GM21717 (cell line): ENCODE results near the gene INVS.
"Not testable (repeated sequence)": the region's sequence is repeated elsewhere in the genome, so short reads cannot be mapped to it uniquely, and the experiment has no call there.

ENCODE experiments used
- ATAC-seq: cut with Tn5 transposase; IDR thresholded peaks from one replicate; pipeline ENCODE4 v1.9.1; 2021; ENCODE audit warnings: mild to moderate bottlenecking, moderate library complexity; ENCODE audit not compliant: unreplicated experiment

INVS gene

DNA sequence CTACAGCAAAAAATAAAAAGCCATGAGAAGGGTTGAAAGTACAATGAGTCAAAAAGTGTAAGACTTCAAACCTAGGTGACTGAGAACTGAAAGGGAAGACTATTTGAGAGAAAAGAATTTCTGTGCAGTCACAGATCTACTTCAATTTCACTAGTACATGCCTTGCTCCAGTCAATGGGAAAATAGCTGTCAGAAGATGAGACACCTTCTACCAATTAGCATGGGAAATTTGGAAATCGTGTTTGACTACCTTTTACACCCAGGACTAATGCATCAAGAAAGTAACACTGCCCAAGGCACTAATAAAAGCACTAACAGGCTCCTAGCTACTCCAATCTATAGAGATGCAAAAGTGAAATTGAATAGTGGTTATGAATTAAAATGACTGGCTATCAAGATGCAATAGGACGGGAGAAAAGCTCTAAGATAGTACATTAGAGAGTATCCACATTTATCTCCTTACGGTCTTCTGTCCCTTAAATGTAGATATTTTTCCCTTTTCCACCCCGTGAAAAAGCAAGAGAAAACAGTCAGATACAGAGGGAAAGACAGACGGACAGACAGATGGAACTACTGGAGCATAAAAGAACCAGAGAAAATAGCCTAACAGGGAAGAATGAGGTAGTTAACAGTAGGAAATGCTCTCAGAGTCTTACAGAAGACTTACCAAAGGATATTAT is 15.5 kb upstream of the INVS start:
- ATAC-seq = peak; percentile 59

DNA sequence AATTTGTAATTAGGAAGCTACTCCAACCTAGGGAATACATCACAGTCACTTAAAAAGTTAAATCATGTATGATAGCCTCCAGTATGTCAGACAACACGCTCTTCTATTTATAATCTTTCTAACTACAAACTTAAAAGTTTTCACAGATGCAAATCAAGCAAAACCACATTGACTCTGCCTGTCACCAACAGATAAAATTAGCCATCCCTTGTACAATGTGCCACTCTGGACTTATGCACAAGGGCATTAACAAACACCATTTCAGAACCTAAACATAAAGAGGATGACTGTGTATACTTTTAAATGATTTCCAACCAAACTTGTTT is 15.0 kb upstream of the INVS start:
- peak; percentile 46 for ATAC-seq

DNA sequence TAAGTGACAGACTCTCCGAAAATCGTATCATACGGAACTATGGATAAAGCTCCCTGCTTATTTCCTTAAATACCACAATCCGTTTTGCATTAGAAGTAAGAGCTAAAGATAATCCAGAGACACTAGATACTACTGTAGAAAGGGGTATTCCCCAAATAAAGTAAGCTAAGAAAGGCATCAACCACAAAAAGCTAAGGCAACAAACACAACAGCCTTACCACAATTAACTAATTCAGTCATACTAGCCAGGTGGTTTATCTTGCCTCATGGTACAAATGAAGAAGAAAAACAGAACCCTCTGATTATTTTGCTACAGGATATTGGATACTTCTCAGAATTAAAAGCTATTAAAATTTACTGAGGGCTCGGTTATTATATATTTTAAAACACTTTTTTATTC is 14.3 kb upstream of the INVS start:
- ATAC-seq = peak; percentile 70

DNA sequence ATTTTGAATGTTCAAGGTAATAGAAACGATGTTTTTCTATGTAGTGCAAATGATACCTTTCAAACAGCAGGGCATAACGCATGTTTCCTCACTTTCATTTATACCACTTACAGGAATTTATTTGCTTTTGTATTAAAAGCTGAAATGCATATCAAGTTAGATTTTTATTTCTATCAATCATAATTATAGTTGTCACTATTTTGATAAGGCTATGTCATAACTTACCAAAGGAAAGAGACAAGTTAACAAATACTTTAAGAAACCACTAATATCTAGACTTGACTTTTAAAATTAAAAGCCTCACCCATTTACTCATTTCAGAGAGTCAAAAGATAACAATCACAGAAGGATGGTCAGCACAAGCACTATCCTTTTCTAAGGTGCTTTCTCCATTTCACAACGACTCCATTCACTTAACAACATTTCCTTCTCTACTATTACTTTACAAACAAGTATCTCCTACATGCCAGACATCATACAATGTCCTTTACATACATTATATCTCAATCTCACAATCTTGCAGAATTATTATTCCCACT is 12.9 kb upstream of the INVS start:
- ATAC-seq = no peak

DNA sequence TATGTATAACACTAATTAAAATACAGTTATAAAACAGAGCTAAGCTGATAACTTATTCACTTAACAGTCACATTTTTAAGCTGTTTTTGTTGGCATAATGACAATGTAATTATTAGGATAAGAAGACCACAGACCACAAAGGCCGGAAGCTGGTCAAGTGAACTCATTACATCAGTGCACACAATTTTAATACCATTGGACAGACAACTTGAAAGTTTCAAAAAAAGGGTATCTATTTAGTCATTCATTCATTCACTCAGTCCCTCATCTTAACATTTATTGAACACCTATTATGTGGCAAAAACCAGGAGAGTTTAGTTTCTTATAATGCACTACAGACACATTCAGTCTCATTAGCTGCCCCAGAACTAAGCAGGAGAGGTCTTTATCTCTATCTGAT is 11.8 kb upstream of the INVS start:
- no peak for ATAC-seq

DNA sequence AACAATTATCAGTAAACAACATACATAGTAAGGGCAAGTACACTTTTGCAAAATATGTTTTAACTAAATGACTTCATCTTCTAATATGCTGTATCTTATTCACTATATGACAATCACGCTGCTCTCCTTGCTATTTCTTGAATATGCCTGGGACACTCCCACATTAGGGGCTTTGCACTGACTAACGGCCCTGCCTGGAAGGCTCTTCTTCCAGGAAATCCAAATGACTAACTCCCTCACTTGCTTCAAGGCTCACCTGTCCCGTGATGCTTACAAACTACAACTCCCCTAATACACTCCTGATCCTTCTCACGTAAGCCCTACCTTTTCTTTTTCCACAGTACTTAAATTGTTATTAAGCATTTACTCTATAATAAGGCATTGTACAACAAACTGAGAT is 10.8 kb upstream of the INVS start:
- ATAC-seq = no peak

DNA sequence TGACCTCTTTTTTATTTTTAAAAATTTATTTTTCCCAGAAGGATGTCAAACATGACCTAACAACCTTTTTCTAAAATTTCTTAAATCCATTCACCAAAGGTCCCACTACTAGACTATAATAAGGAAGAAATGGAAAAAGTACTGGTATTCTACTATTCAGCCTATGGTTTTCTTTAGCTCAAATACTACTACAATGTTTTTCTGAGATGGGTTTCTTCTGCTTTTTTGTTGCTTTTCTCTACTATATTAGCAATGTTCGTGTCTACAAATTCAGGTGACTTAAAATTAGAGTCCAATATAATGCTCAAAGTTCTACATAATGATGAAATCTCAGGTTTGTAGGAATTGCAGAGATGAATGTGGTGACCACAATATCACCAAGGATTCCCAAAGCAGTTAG is 8.2 kb upstream of the INVS start:
- ATAC-seq = no peak

DNA sequence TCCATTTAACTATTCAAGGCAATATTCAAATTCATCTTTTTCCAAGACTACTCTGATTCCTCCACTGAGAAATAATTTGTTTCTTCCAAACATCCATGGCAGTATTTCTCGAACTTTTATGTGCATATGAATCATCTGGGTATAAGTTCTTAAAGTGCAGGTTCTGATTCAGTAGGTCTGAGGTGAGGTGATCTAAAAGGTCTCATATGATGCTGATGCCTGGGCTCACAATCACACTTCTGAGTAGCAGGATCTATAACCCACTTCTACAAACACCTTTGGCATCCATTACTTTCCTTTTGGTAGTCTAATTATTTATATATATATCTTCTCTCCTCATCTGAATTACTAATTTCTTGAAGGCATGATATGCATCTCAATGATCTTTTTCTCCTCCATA is 7.4 kb upstream of the INVS start:
- no peak for ATAC-seq

DNA sequence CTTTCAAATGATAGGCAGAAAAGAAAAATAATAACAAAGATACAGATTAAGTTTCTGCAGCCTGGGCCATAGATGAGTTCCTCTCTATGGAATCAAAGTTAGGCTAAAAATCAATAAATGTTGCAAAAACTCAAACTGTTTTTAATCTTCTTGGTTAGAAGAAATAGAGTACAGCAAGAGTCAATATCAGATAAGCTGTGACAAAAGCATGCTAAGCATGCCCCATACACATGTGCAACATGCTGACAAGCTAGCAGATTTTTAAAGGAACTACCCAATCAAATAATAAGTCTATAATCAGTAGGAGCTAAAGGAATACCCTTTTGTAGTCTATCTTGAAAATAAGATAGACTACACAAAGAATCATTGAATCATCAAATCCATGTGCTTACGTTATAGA is 7.0 kb upstream of the INVS start:
- no peak for ATAC-seq

DNA sequence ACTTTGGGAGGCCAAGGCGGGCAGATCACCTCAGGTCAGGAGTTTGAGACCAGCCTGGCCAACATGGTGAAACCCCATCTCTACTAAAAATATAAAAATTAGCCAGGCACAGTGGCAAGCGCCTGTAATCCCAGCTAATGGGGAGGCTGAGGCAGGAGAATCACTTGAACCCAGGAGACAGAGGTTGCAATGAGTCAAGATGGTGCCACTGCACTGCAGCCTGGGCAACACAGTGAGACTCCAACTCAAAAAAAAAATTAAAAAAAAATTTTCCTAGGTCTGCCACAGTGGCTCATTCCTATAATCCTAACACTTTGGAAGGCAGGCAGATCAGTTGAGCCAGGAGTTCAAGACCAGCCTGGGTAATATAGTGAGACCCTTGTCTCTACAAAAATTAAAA is 4.6 kb upstream of the INVS start:
- not testable (repeated sequence) for ATAC-seq

DNA sequence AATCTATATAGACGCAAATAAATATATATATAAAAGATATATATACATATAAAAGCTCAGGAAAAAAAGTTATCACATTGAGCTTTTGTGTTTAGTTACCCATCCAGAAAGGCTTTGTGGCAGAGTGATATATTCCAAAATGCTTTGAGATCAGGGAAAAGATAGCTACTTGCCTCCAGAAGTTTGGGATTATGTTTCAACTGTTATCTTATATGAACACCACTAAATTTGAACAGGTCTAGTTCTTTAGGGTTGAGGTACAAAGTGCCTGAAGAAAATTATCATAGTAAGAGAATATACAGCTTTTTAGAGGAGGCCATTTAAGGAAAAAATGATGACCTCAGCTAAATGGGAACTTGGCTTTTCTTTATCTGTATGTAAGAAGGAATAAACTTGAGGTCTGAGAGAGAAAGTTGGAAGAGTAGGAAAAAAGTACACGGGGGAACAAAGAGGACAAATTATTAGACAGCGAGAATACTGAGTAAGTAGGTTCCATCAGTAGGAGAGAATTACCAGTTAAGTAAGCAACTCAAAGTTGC is 2.6 kb upstream of the INVS start:
- no peak for ATAC-seq

DNA sequence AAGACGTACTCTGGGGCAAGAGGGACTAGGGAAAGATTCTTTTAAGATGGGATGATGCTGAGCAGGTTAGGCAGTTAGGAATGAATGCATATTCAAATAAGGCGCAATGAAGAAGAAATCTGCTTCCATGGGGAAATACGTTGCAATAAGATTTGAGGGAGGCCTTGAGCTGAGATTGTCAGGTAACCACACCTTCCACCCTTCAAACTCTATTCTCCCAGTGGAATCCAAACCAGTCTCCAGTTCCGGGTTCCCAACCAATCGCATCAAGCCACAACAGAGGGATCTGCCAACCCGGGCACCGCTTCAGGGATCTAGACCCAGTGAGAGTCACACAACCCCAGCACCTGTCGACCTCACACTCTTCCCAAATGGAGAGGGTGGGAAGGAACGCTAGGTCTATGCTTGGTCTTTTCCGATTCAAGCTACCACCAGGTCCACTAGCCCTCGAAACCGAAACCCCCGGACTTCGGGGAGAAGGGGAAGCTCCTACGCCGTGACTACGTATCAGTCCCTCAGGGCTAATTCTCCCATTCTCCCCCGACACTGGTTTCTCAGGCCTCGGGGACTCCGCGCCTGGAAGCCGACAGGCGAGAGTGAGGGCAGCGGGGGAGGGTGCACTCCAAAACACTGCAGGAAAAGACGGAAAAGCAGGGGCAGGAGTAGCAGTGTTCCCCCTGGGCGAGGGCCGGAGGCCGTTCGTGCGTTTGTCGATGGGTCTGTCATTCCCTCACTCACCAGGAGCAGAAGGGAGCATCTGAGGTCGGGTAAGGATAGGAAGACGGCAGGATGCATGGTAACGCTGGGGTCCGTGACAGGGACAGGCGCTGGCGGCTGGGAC is 777 bp upstream of the INVS start:
- ATAC-seq = peak; percentile 20

DNA sequence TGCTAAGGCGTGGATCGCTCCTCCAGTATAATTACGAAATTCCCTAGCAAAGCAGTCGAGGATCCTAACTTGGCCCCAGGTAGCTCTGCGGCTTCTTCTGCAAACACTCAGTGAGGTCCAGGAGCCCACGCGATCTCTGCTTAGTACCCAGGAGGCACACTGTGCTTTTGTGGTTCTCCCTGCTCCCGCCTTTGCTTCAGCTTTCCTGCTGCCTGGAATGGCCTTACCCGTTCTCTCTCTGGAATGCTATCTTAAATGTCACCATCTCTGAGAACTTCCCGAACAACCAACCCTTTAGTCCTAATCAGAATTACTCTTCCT is 639 bp downstream of the INVS start:
- ATAC-seq = peak; percentile 4

DNA sequence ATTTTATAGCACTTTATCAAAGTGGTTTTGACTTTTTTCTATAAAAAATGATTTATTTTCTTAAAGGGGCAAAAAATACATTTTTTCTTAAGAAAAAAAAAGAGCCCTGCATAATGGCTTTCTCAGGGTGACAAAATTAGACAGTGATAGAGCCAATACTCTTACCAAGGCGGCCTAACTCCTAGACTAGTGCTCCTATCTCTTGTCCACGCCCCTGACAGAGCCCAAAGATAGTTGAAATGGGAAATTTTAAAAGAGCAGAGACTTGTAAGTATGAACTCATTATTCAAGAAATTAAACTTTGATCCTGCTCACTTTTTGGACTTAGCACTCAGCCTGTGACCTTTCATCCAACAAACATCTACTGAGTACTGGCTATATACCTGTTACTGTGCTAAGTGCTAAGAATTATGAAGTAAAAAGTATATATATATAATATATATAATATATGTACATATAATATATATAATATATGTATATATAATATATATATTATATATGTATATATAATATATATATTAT is 1.2 kb downstream of the INVS start:
- ATAC-seq = no peak

DNA sequence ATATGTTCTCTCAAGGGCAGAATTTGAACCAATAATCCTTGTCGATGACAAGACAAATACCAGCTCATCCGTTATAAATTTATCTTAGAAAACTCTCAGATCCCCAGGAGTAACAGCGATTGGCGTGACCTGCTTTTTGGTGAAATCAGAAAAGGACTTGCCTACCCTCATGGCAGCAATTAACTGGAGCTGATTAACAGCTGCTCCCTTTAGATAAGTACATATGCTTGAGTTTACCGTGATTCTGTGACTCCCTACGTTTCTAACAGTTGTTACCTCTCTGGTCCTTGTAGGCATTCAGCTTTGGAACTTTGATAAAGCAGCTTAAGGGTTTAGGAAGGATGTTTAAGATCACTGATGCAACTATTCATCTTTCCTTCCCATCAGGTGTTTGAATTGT is 2.6 kb downstream of the INVS start:
- ATAC-seq = no peak

DNA sequence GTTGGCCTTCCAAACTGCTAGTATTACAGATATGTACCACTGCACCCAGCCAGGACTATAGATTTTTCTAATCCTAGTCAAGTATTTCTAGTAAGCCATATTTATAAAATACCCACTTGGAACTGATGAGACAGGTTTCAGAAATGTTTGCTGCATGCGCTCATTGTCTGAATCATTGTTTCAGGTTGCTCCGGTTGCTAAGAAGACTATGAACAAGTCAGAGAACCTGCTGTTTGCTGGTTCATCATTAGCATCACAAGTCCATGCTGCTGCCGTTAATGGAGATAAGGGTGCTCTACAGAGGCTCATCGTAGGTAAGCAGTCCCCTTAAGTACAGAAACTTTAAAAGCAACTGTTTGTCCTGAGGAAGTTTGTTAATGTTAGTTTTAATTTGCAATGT is 5.3 kb downstream of the INVS start:
- ATAC-seq = no peak

DNA sequence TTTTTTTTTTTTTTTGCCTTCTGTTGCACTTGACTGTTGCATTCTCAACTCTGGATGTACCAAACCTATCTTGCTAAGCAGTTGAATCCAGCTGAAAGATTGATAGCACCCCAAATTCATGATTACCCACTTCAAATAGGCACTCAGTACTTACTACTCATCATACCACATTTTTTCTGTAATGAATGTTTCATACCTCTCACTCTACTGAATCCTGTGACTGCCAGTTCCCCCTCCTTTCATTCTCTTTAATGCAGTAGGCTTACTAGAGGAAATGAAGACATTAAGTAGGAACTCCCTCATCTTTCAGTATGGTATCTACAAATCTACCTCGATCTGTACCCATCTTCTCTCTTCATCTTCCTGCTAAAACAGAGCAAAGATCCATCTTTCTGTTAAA is 6.8 kb downstream of the INVS start:
- no peak for ATAC-seq

DNA sequence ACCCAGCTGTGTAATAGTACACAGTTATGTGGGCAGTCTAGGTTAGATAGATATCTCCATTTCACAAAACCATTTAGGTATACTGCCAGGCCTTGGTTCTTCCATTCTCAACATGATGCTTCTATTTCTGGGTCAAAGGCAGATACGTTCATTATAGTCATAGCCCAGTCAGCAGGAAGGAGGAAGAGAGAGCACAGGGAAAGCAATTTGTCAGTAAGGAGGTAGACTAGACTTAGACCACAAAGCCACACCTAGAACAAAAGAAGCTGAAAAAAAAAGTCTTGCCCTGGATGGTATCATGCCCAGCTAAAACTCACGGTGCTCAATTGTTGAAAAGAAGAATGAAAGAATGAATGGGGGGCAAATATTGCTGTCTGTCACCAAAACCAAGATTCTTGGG is 7.6 kb downstream of the INVS start:
- no peak for ATAC-seq

DNA sequence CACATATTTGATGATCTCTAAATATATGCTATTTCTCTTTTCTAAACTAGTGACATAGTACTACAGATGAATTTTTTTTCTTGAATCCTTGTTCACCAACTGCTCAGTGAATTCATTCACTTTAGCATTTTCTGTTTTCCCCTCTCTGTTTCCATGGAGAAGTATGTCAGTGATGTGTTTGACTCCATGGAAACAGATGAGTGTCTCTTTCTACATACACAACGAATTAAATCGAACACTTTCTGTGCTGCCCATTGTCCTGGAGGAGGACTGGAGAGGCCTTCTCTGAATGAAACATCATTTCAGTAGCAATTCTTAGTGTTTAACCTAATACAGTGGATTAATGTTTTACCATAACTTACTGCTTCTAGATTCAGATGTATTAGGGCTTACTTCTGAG is 9.5 kb downstream of the INVS start:
- ATAC-seq = no peak

DNA sequence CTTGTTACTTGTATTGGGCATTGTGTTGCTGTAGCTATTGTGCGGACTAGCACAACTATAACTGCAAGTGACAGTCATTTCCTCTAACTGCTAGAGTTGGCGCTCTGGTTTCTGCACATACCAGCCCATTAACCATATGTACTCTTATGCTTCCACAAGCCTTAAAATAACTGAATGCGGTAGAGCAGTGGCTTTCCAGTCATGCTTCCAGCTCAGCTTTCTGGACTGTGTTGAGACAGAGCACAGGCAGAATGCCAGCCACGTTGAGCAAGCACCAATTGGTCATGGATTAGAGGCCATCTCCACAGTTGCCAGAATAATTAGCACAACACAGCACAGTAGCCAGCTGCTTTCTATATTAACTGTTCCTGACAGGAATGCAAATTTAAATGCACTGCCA is 12.2 kb downstream of the INVS start:
- no peak for ATAC-seq

DNA sequence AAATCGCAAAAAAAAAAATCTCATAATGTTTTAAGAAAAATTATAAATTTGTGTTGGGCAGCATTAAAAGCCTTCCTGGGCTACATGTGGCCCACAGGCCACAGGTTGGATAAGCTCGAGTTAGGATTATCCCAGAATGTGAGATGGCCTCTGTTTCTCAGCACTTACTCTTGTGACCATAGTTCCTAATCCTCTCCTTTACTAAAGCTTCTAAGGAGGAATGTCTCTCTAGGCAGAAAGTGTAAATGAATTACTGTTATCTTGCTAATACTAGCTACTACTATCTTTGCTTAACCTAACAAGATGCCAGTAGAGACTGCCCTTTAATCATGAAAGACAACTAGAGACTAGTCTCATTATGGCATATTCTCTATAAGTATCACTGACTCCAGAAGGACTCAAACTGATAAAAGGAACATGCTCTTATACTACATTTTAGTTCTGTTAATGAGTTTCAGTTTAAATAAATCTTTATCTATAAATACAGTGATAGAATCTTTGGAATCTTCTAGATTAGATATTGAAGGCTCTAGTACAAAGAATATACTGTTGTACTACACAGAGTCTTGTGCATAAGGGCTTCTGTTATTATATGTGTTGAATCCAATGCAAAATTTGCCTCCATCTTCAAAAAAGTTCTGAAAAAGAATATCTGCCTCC is 13.8 kb downstream of the INVS start:
- no peak for ATAC-seq

DNA sequence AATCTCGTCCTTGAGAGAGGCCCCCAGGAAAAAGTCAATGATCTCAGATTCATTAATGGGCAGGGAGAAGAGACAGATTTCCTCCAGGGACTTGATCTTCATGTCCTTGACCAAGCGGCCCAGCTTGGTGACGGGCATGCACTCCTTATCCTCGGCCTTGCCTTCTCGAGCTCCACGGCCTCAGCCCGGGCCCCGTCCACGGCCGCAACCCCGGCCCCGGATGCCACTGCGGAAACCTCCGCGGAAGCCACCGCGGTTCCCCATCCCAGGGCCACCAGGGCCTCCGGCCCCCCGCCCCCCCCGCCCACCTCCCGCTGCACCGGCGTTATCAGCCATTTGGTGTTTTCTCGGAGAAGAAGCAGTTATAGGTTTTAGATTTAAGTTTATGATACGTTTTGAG is 18.3 kb downstream of the INVS start:
- no peak for ATAC-seq
